Measurements from ENCODE around the gene VCL. TPM values are rescaled to one million over a fixed set of nuclear protein-coding genes. Genes with fewer than 3 reads are reported as not detected.
"Not testable (repeated sequence)": the region's sequence is repeated elsewhere in the genome, so short reads cannot be mapped to it uniquely, and the experiment has no call there.

VCL gene
- total RNA-seq, 1 donor from 2014 or later, result 74.6 TPM

GRCh38 chr10:73964743-73965142, 33.2 kb upstream of the VCL start:
- no peaks in the 10 kb centered on the region for H3K27me3 Mint-ChIP-seq (ENCODE audit: low read depth)
- H3K4me1 Mint-ChIP-seq, result peaks cover 29% of the 10 kb centered on the region
- DNase-seq (ENCODE audit: low read depth, low spot score), result no peak
- H3K27ac Mint-ChIP-seq (ENCODE audit: unreplicated experiment), result no peak overlapping the region
- no peak for TF ChIP-seq CTCF (conservative IDR thresholded peaks at IDR 0.05)
- no peak overlapping the region for H3K4me3 Mint-ChIP-seq
- no peaks in the 10 kb centered on the region for H3K9me3 Mint-ChIP-seq
- H3K36me3 Mint-ChIP-seq (ENCODE audit: low read depth), result no peaks in the 10 kb centered on the region

- H3K27me3 Mint-ChIP-seq (ENCODE audit: low read depth); H3K4me3 Mint-ChIP-seq; H3K36me3 Mint-ChIP-seq (ENCODE audit: low read depth); H3K9me3 Mint-ChIP-seq; DNase-seq (ENCODE audit: low read depth, low spot score): not testable (repeated sequence)
- H3K4me1 Mint-ChIP-seq, result peaks cover 29% of the 10 kb centered on the region
- H3K27ac Mint-ChIP-seq (ENCODE audit: unreplicated experiment), result peak overlapping the region; percentile 95
These were observed 32.5 kb upstream of the VCL start for GRCh38 chr10:73965267-73965889.

- no peak for TF ChIP-seq CTCF (conservative IDR thresholded peaks at IDR 0.05)
These were observed 31.8 kb upstream of the VCL start for GRCh38 chr10:73965890-73966768.

DNA sequence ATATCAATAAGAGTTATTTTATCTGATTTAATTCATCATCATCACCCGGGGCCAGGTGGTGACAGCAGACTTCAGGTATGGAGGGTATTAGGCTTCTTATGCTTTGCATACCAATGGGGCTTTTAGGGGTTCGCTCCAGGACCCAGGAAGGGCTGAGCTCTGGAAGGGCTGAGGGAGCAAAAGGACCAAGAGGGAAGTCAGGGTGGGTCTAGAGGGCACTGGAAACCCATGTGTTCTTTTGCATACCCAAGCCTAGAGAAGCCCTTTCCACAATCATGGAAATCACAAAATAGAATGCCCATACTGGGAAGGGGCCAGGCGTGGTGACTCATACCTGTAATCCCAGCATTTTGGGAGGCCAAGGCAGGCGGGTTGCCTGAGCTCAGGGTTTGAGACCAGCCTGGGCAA, 30.9 kb upstream of the VCL start:
- peaks cover 29% of the 10 kb centered on the region for H3K4me1 Mint-ChIP-seq
- H3K9me3 Mint-ChIP-seq, result no peaks in the 10 kb centered on the region

More at GRCh38 chr10:73965890-73966768, 31.8 kb upstream of the VCL start:
- peaks cover 29% of the 10 kb centered on the region for H3K4me1 Mint-ChIP-seq
- no peaks in the 10 kb centered on the region for H3K9me3 Mint-ChIP-seq
- peak overlapping the region; percentile 36 for H3K4me3 Mint-ChIP-seq
- H3K27ac Mint-ChIP-seq (ENCODE audit: unreplicated experiment), result peak overlapping the region; percentile 95
- H3K36me3 Mint-ChIP-seq (ENCODE audit: low read depth), result no peaks in the 10 kb centered on the region
- DNase-seq (ENCODE audit: low read depth, low spot score), result peak; percentile 25
- H3K27me3 Mint-ChIP-seq (ENCODE audit: low read depth), result no peaks in the 10 kb centered on the region

GRCh38 chr10:73967544-73967943, 30.4 kb upstream of the VCL start:
- DNase-seq (ENCODE audit: low read depth, low spot score), result no peak
- no peak for TF ChIP-seq CTCF (conservative IDR thresholded peaks at IDR 0.05)
- H3K9me3 Mint-ChIP-seq, result no peaks in the 10 kb centered on the region
- H3K4me3 Mint-ChIP-seq, result no peak overlapping the region
- no peaks in the 10 kb centered on the region for H3K36me3 Mint-ChIP-seq (ENCODE audit: low read depth)
- H3K4me1 Mint-ChIP-seq, result peaks cover 29% of the 10 kb centered on the region
- H3K27ac Mint-ChIP-seq (ENCODE audit: unreplicated experiment), result no peak overlapping the region
- no peaks in the 10 kb centered on the region for H3K27me3 Mint-ChIP-seq (ENCODE audit: low read depth)

More for the DNA sequence above, 30.9 kb upstream of the VCL start:
- no peak for DNase-seq (ENCODE audit: low read depth, low spot score)
- Mint-ChIP-seq H3K27ac (ENCODE audit: unreplicated experiment) (no peak overlapping the region), H3K4me3 (no peak overlapping the region), H3K27me3 (ENCODE audit: low read depth) (no peaks in the 10 kb centered on the region), H3K36me3 (ENCODE audit: low read depth) (no peaks in the 10 kb centered on the region)
- TF ChIP-seq CTCF (conservative IDR thresholded peaks at IDR 0.05), result no peak

DNA sequence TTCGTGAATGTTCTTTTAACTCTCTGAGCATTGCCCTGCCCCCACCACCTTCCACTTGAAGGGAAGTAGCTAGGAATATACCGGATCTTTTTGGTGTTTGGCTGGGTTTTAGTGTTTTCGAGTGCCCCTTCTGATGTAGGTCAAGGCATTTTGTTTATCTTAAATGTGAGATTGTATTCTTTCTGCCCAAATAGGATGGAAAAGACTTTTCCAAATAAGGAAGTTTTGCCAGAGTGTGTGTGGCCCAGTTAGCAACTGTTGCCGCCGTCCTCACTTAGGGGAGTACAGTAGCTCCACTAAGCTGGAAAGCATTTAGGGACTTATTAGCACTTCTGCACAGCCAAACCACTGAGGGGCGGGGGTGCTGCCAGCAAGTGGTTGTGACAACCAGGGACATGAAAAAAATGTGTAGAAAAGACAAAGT, 29.8 kb upstream of the VCL start:
- Mint-ChIP-seq H3K4me3 (no peak overlapping the region), H3K27me3 (ENCODE audit: low read depth) (no peaks in the 10 kb centered on the region), H3K36me3 (ENCODE audit: low read depth) (no peaks in the 10 kb centered on the region), H3K4me1 (peaks cover 29% of the 10 kb centered on the region), H3K27ac (ENCODE audit: unreplicated experiment) (peak overlapping the region; percentile 77), H3K9me3 (no peaks in the 10 kb centered on the region)
- no peak for DNase-seq (ENCODE audit: low read depth, low spot score)
- TF ChIP-seq CTCF (conservative IDR thresholded peaks at IDR 0.05), result no peak

Data from neural crest cell (in vitro differentiated cells).